Hematopoietic multipotent progenitor cell (in vitro differentiated cells): ENCODE measurements around the gene CBX3. TPM values are rescaled to one million over a fixed set of nuclear protein-coding genes. Genes with fewer than 3 reads are reported as not detected.

Source experiments
- total RNA-seq: library from RNA; depleted of rRNA; stranded (reverse); fragments of >200 nt; gene quantifications from one replicate; pipeline ENCODE4 v1.2.3, GENCODE V29; 2012

The CBX3 gene
- total RNA-seq, 1 donor = 72.7 TPM

Other genes with a start within 250 kb of the CBX3 start
- 24.5 TPM for gene NFE2L3, start 49.5 kb upstream of the CBX3 start, total RNA-seq
- gene HNRNPA2B1, start 999 bp upstream of the CBX3 start, total RNA-seq = 89.9 TPM
- 7.3 TPM for gene SNX10, start 90.1 kb downstream of the CBX3 start, total RNA-seq